Measurements from ENCODE around the gene GJC1.
A peak's percentile ranks its signal among the peaks of the same experiment; 100 is the strongest.

The GJC1 gene

DNA sequence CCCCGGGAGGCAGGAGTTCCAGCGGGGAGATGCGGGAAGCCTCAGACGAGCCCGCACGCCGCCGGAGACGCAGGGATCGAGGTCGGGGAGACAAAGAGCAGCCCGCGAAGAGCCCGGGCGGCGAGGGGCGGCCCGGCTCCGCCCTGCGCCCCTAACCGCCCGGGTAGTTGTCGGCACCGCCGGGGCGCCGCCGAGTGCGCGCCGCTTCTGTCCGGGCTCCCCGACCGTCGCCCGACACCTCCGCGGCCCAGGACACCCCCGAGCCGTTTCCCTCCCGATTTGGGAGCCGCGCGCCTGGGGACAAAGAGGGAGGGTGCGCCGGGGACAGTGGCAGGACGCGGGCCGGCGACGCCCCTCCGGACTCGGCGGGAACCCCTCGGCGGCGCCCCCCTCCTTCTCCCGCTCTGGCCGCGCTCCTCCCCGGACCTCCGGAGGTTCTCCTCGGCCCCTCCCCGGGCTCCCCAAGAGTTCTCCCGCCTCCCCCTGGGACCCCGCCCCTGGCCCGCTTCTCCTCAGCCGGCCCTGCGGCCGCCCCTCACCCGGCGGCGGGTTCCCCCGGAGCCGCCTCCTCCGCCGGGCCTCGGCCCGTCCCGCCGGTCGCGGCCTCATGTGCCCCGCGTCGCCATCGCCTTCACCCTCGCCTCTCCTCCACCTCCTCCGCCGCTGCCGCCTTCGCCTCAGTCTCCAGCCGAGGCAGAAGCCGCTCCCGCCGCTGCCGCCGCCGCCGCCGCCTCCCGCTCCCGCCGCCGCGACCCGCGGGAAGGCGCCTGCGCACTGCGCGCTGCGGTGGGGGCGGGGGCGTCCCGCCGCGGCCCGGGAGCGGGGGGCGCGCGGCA, at the start of gene GJC1:
Gene GJC1 (minus strand): TSS at position 765 of the 836 bp plus-strand sequence. CDS start 24,470 bp downstream, outside the sequence.
- no peak for DNase-seq

DNA sequence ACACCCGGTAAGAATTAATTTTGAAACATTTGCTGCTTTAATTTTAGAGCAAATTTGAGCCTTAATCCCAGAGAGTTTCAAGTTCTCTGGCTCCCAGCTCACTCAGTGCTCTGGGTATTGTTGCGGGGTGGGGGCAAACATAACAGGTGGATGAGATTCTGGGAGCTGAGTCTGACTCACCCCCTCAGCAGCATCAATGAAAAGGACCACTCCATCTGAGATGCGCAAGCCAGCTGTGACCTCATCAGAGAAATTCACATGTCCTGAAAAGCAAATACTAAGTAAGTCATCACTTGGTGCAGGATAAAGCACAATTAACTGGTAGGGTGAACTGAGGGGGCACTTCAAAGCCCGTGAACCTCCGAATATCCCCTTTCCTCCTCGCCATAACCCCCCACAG, 49.3 kb upstream of the GJC1 start:
- no peak for DNase-seq

- peak; percentile 26 for DNase-seq
Observed at GRCh38 chr17:44878627-44879221, 48.6 kb upstream of the GJC1 start.

GRCh38 chr17:44877121-44877520, 47.0 kb upstream of the GJC1 start:
- DNase-seq = no peak

DNA sequence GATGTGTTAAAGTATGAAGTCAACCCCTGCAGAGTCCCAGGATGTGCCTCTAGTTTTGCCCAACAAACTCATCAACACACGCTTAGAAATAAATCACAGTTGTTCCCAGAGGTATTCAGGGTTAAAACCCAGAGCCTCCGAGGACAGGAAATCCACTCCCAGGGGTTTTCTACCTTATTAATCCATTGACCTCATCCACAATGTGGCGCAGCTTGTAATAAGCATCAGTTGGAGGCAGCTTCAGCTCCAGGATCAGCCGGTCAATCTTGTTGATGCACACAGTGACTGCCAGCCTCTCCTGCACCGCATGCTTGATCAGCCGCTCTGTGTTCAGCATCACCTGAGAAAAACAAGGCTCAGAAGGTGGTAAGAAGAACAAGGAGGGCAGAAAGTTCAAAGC, 45.7 kb upstream of the GJC1 start:
- DNase-seq = no peak

GRCh38 chr17:44872131-44872768, 42.2 kb upstream of the GJC1 start:
- DNase-seq = peak; percentile 94

DNA sequence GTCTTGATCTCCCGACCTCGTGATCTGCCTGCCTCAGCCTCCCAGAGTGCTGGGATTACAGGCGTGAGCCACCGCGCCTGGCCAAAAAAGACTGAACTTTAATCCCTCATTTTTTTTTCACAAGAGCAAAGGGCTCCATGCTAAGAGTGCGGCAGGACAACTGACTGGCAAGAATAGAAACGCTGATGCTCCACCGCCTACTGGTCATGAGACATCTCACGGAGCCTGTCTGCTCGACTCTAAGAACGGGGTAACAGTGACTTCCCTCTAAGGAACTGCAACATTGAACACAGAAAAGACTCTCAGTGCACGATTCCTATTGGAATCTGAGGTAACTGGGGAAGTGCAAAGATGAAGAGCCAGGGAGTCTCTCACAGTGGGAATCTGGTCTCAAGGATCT, 41.5 kb upstream of the GJC1 start:
- DNase-seq = no peak

GRCh38 chr17:44867841-44868240, 37.8 kb upstream of the GJC1 start:
- no peak for DNase-seq

GRCh38 chr17:44865931-44866330, 35.8 kb upstream of the GJC1 start:
- no peak for DNase-seq

- DNase-seq = peak; percentile 52
Observed at GRCh38 chr17:44865231-44865660, 35.2 kb upstream of the GJC1 start.

DNA sequence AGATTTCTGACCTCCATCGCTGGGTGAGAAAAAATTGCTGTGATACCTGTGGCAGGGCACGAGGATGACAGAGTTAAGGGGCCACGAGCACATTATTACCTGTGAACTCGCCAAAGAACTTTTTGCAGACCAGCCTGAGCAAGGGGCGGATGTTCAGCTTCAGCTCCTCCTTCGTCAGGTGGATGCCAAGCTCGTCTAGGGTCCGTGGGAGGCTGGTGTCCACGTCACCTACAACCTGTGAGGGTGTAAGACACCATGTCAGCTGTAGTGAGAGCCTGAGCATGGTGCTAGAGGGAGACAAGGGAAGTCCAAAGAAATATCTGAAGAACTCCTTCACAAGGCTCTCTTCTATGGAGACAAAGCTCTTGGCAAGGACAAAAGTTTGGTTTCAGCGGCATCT, 34.7 kb upstream of the GJC1 start:
- no peak for DNase-seq

DNA sequence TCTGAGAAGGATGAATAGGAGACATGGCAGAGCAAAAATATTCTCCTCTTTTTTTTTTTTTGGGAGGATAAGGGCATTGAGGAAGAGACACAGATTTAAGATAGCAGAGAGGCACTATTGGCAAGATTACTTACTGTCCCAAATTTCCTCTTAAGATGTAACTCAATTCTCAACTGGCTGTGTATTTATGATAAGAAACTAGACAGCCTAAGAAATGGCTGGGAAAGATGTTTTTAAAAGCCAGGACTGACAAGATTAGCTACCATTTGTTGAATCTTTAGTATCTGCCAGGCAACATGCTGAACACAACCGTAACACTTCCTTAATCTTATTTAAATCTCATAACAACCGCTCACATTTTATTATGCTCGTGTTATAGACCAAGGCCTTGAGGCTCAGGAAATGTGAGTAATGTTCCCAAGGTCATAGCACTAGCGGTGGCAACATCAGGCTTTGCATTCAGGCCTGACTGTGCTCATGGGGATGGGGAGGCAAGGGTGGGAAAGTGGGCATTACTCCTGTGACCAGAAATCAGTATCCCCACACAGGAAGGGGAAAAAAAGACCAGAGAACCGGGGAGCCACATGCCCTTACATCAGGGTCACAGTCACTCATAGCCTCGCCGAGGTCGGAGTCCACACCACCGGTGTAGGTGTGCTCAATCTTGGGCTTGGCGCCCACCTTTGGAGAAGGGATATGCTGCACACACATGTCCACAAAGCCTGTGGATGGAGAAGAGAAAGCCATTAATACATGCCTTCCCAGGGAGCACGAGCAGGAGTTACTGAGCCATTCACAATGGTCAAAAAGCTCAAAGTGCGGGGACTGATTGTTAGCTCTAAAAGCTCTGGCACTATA, 33.2 kb upstream of the GJC1 start:
- no peak for DNase-seq

DNA sequence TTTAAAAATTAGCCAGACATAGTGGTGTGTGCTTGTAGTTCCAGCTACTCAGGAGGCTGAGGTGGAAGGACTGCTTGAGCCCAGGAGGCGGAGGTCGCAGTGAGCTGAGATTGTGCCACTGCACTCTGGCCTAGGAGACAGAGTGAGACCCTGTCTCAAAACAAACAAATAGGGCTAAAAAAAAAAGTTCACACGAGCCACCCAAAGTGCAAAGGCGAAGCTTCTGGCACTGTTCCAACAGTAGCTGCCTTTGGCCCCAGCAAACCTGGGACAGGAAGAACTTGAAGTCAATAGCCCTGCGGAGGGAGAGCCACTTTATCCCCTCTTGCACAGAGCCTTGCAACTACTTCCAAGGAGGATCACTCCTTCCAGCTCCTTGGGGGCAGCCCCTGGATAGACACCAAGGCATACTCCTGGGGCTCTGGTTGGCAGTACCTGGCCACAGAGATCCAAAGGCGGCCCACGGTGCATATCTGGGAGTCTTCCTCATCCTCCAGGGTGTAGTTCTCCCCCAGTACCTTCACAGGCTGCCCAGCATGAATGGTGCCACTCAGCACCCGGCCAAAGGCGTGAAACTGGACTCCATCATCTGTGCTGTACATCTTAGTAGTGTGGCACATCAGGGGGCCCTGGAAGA, 32.3 kb upstream of the GJC1 start:
- no peak for DNase-seq

- no peak for DNase-seq
Observed at GRCh38 chr17:44859701-44860100, 29.6 kb upstream of the GJC1 start.

- DNase-seq = no peak
Observed at GRCh38 chr17:44854192-44854591, 24.1 kb upstream of the GJC1 start.

DNA sequence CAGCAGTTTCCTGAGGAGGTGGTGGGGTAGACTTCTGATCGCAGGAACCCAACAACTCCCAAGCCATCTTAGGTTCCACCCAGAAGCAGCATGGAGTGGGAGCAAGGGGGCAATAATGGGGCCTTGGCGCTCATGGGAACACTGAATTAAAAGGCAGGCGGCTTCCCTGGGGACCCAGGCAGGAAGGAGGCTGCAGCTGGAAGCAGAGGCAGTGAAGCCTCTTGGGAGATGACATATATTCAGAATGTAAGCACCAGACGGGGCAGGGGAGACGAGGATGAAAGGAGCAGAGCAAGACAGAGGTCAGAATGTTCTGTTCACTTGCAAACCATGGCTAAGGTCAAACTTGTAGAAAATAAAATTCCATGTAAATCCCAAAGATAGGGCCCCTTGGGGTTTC, 20.5 kb upstream of the GJC1 start:
- no peak for DNase-seq

DNA sequence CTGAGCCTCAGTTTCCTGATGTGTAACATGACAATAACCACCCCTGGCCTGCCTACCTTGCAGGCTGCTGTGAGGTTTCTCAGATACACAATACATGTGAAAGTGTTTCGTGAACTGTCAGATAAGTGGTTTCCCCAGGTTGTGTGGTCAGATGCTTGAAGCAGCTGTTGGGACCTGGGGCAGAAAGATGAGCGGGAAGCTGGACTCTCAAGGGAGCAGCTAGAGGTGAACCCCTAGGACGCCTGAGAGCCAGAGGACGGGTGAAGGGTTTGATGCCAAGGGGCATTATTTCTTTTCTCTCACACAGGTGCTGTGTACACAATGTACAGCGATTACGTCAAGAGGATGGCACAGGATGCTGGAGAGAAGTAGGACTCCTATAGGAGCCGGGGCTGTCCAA, 19.9 kb upstream of the GJC1 start:
- no peak for DNase-seq

- no peak for DNase-seq
Observed at GRCh38 chr17:44848961-44849489, 18.9 kb upstream of the GJC1 start.

- no peak for DNase-seq
Observed at GRCh38 chr17:44848257-44848795, 18.2 kb upstream of the GJC1 start.

DNA sequence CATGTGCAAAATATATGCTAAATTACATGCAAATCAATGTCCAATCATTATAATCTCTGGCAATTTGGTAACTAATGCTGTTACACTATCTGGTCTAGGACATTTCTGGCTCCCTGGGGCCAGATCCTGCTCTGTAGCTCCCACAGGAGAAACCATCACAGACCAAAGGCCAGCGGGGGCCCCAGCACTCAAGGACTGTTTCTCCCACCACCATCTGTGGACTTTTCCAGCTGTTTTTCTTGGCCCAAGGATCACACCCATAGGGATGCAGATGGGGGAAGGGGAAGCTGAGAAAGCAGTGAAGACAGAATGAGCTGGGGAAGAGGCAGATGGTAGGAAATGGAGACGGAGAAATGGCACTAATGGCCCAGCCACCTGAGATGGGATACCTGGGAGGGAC, 17.5 kb upstream of the GJC1 start, which contains the start of gene HIGD1B:
Gene HIGD1B (plus strand): TSS at position 298 of the 400 bp plus-strand sequence. CDS start 270 bp downstream, outside the sequence.
- DNase-seq = no peak

GRCh38 chr17:44846206-44846605, 16.1 kb upstream of the GJC1 start:
- DNase-seq = no peak

GRCh38 chr17:44844390-44844830, 14.3 kb upstream of the GJC1 start:
- DNase-seq = no peak

Measured in COR-L47 (cell line).